ENCODE data around the gene PDE4D.

PDE4D gene

GRCh38 chr5:59238126-59238902 lies 655.2 kb downstream of the PDE4D start:
- no peak for DNase-seq (ENCODE audit: low read depth in 2 of 2, low spot score in 1 of 2)

- DNase-seq (ENCODE audit: low read depth in 2 of 2, low spot score in 1 of 2): no peak
Observed at GRCh38 chr5:59236986-59237385, 656.5 kb downstream of the PDE4D start.

- no peak for DNase-seq (ENCODE audit: low read depth in 2 of 2, low spot score in 1 of 2)
Observed at GRCh38 chr5:59236448-59236847, 657.1 kb downstream of the PDE4D start.

GRCh38 chr5:59234236-59234635 lies 659.3 kb downstream of the PDE4D start:
- no peak for DNase-seq (ENCODE audit: low read depth in 2 of 2, low spot score in 1 of 2)

GRCh38 chr5:59231221-59231931 lies 662.1 kb downstream of the PDE4D start:
- DNase-seq (ENCODE audit: low read depth in 2 of 2, low spot score in 1 of 2): no peak

- DNase-seq (ENCODE audit: low read depth in 2 of 2, low spot score in 1 of 2): no peak
Observed at GRCh38 chr5:59222687-59223511, 670.6 kb downstream of the PDE4D start.

- DNase-seq (ENCODE audit: low read depth in 2 of 2, low spot score in 1 of 2): no peak
Observed at GRCh38 chr5:59221769-59222168, 671.8 kb downstream of the PDE4D start.

- no peak for DNase-seq (ENCODE audit: low read depth in 2 of 2, low spot score in 1 of 2)
Observed at GRCh38 chr5:59218424-59219045, 675.0 kb downstream of the PDE4D start.

- no peak for DNase-seq (ENCODE audit: low read depth in 2 of 2, low spot score in 1 of 2)
Observed at GRCh38 chr5:59216841-59217240, 676.7 kb downstream of the PDE4D start.

- DNase-seq (ENCODE audit: low read depth in 2 of 2, low spot score in 1 of 2): no peak
Observed at GRCh38 chr5:59212596-59212995, 680.9 kb downstream of the PDE4D start.

- no peak for DNase-seq (ENCODE audit: low read depth in 2 of 2, low spot score in 1 of 2)
Observed at GRCh38 chr5:59209758-59210359, 683.7 kb downstream of the PDE4D start.

- DNase-seq (ENCODE audit: low read depth in 2 of 2, low spot score in 1 of 2): no peak
Observed at GRCh38 chr5:59208474-59208873, 685.1 kb downstream of the PDE4D start.

- DNase-seq (ENCODE audit: low read depth in 2 of 2, low spot score in 1 of 2): no peak
Observed at GRCh38 chr5:59207401-59207800, 686.1 kb downstream of the PDE4D start.

- DNase-seq (ENCODE audit: low read depth in 2 of 2, low spot score in 1 of 2): no peak
Observed at GRCh38 chr5:59206132-59206581, 687.4 kb downstream of the PDE4D start.

- DNase-seq (ENCODE audit: low read depth in 2 of 2, low spot score in 1 of 2): no peak
Observed at GRCh38 chr5:59204114-59204897, 689.2 kb downstream of the PDE4D start.

- DNase-seq (ENCODE audit: low read depth in 2 of 2, low spot score in 1 of 2): no peak
Observed at GRCh38 chr5:59199868-59200267, 693.7 kb downstream of the PDE4D start.

GRCh38 chr5:59198832-59199231 lies 694.7 kb downstream of the PDE4D start:
- no peak for DNase-seq (ENCODE audit: low read depth in 2 of 2, low spot score in 1 of 2)

- DNase-seq (ENCODE audit: low read depth in 2 of 2, low spot score in 1 of 2): no peak
Observed at GRCh38 chr5:59198365-59198764, 695.2 kb downstream of the PDE4D start.

GRCh38 chr5:59197911-59198310 lies 695.6 kb downstream of the PDE4D start:
- DNase-seq (ENCODE audit: low read depth in 2 of 2, low spot score in 1 of 2): no peak

All from stimulated activated CD8-positive, alpha-beta memory T cell treated with anti-CD3 and anti-CD28 coated beads, Interleukin-4, amount 100 ng/mL, for 4 hours (primary cell).